Measurements from ENCODE around the gene NPVF. TPM values are rescaled to one million over a fixed set of nuclear protein-coding genes. Genes with fewer than 3 reads are reported as not detected.

The NPVF gene
- polyA plus RNA-seq, 1 donor from 2014 or later: not detected

- Histone ChIP-seq H3K4me3 (ENCODE audit: low read length) (no peak overlapping the region), H4K20me1 (ENCODE audit: insufficient read depth) (no peaks in the 10 kb centered on the region), H3K27ac (ENCODE audit: low read length) (no peak overlapping the region), H3K27me3 (ENCODE audit: insufficient read depth, low read depth, low read length) (no peaks in the 10 kb centered on the region), H3K9me3 (ENCODE audit: low read length) (no peaks in the 10 kb centered on the region), H2AFZ (ENCODE audit: low read depth, low read length) (no peak overlapping the region), H3F3A (ENCODE audit: insufficient read depth, low read length, poor library complexity, severe bottlenecking) (no peaks in the 10 kb centered on the region), H3K9me2 (ENCODE audit: insufficient read depth, low read length) (no peaks in the 10 kb centered on the region), H3K4me2 (ENCODE audit: low read length) (no peak overlapping the region), H3K79me2 (replicated peaks; ENCODE audit: insufficient read depth, low read length) (no peaks in the 10 kb centered on the region), H3K9ac (ENCODE audit: low read length) (no peak overlapping the region), H3K36me3 (ENCODE audit: insufficient read depth, low read length) (no peaks in the 10 kb centered on the region)
- no peak for TF ChIP-seq EZH2 (IDR thresholded peaks at IDR 0.05; ENCODE audit: borderline replicate concordance, insufficient read depth, low read length, poor library complexity, severe bottlenecking)
- TF ChIP-seq MXI1 (conservative IDR thresholded peaks at IDR 0.05; ENCODE audit: poor library complexity, severe bottlenecking): no peak
- TF ChIP-seq SMC3 (conservative IDR thresholded peaks at IDR 0.05; ENCODE audit: poor library complexity): no peak
- no peak for TF ChIP-seq CTCF (IDR thresholded peaks at IDR 0.05; ENCODE audit: poor library complexity, severe bottlenecking)
- no peak for TF ChIP-seq EP300 (conservative IDR thresholded peaks at IDR 0.05; ENCODE audit: poor library complexity, severe bottlenecking)
- no peak for TF ChIP-seq REST (IDR thresholded peaks at IDR 0.05; ENCODE audit: borderline replicate concordance)
- no peak for TF ChIP-seq TAF1 (IDR thresholded peaks at IDR 0.05; ENCODE audit: low read depth)
These were observed 22.1 kb upstream of the NPVF start for GRCh38 chr7:25250386-25250785.

GRCh38 chr7:25249772-25250171 is 21.5 kb upstream of the NPVF start:
- Histone ChIP-seq H3K9ac (ENCODE audit: low read length) (no peak overlapping the region), H3K9me3 (ENCODE audit: low read length) (no peaks in the 10 kb centered on the region)

GRCh38 chr7:25246306-25246705 is 18.0 kb upstream of the NPVF start:
- no peaks in the 10 kb centered on the region for H4K20me1 ChIP-seq (ENCODE audit: insufficient read depth)

More at GRCh38 chr7:25249772-25250171, 21.5 kb upstream of the NPVF start:
- Histone ChIP-seq H3K36me3 (ENCODE audit: insufficient read depth, low read length) (no peaks in the 10 kb centered on the region), H3K4me2 (ENCODE audit: low read length) (no peak overlapping the region), H3K27me3 (ENCODE audit: insufficient read depth, low read depth, low read length) (no peaks in the 10 kb centered on the region), H3K79me2 (replicated peaks; ENCODE audit: insufficient read depth, low read length) (no peaks in the 10 kb centered on the region), H2AFZ (ENCODE audit: low read depth, low read length) (no peak overlapping the region), H3K9me2 (ENCODE audit: insufficient read depth, low read length) (no peaks in the 10 kb centered on the region), H3F3A (ENCODE audit: insufficient read depth, low read length, poor library complexity, severe bottlenecking) (no peaks in the 10 kb centered on the region), H3K27ac (ENCODE audit: low read length) (no peak overlapping the region), H4K20me1 (ENCODE audit: insufficient read depth) (no peaks in the 10 kb centered on the region), H3K4me3 (ENCODE audit: low read length) (no peak overlapping the region)
- no peak for TF ChIP-seq MXI1 (conservative IDR thresholded peaks at IDR 0.05; ENCODE audit: poor library complexity, severe bottlenecking)

More at GRCh38 chr7:25246306-25246705, 18.0 kb upstream of the NPVF start:
- H3K9me2 ChIP-seq (ENCODE audit: insufficient read depth, low read length): no peaks in the 10 kb centered on the region
- no peak overlapping the region for H3K27ac ChIP-seq (ENCODE audit: low read length)
- H3K9ac ChIP-seq (ENCODE audit: low read length): no peak overlapping the region
- no peaks in the 10 kb centered on the region for H3F3A ChIP-seq (ENCODE audit: insufficient read depth, low read length, poor library complexity, severe bottlenecking)
- H2AFZ ChIP-seq (ENCODE audit: low read depth, low read length): no peak overlapping the region
- TF ChIP-seq REST (IDR thresholded peaks at IDR 0.05; ENCODE audit: borderline replicate concordance) (no peak), MXI1 (conservative IDR thresholded peaks at IDR 0.05; ENCODE audit: poor library complexity, severe bottlenecking) (no peak), TAF1 (IDR thresholded peaks at IDR 0.05; ENCODE audit: low read depth) (no peak), POLR2AphosphoS5 (IDR thresholded peaks at IDR 0.05) (no peak), RAD21 (conservative IDR thresholded peaks at IDR 0.05) (no peak), CTCF (IDR thresholded peaks at IDR 0.05; ENCODE audit: poor library complexity, severe bottlenecking) (no peak), EZH2 (IDR thresholded peaks at IDR 0.05; ENCODE audit: borderline replicate concordance, insufficient read depth, low read length, poor library complexity, severe bottlenecking) (no peak), SMC3 (conservative IDR thresholded peaks at IDR 0.05; ENCODE audit: poor library complexity) (no peak)
- no peaks in the 10 kb centered on the region for H3K36me3 ChIP-seq (ENCODE audit: insufficient read depth, low read length)
- no peak overlapping the region for H3K4me2 ChIP-seq (ENCODE audit: low read length)
- no peak overlapping the region for H3K4me3 ChIP-seq (ENCODE audit: low read length)
- H3K27me3 ChIP-seq (ENCODE audit: insufficient read depth, low read depth, low read length): no peaks in the 10 kb centered on the region
- H3K9me3 ChIP-seq (ENCODE audit: low read length): no peaks in the 10 kb centered on the region
- H3K79me2 ChIP-seq (replicated peaks; ENCODE audit: insufficient read depth, low read length): no peaks in the 10 kb centered on the region

All from neural cell (in vitro differentiated cells).